WTC11 (cell line): ENCODE data around the gene FES. TPM values are rescaled to one million over a fixed set of nuclear protein-coding genes. Genes with fewer than 3 reads are reported as not detected.

ENCODE experiments used
- ATAC-seq: fragments of 200-7000 bp; cut with Tn5 transposase; 2 replicates; pipeline ENCODE4 v1.10.0; 2021; ENCODE audit warnings: mild to moderate bottlenecking, moderate library complexity
- CTCF ChIA-PET: fragments of 300-600 bp; sonication (Branson Sonifier 250); formaldehyde crosslinking; loops from one replicate; lab custom pipeline; 2021; ENCODE audit warnings: antibody characterized with exemption; lab: Charles Lee
- POLR2A ChIA-PET: fragments of 350-600 bp; sonication (Branson Sonifier 250); formaldehyde crosslinking; loops from one replicate; lab custom pipeline; 2021; ENCODE audit warnings: antibody characterized with exemption; lab: Charles Lee
- DNase-seq: peaks from one replicate; pipeline ENCODE4 v3.0.0; 2021; ENCODE audit warnings: low spot score
- H3K27ac Mint-ChIP-seq: 2 replicates; pipeline ENCODE4 v1.8.0; 2021; ENCODE audit warnings: mixed read lengths
- H3K27me3 Mint-ChIP-seq: 2 replicates; pipeline ENCODE4 v1.8.0; 2021; ENCODE audit warnings: low read depth, mild to moderate bottlenecking, moderate library complexity, mixed read lengths
- H3K36me3 Mint-ChIP-seq: 2 replicates; pipeline ENCODE4 v1.8.0; 2021; ENCODE audit warnings: mixed read lengths
- H3K4me1 Mint-ChIP-seq: 2 replicates; pipeline ENCODE4 v1.8.0; 2022; ENCODE audit warnings: mixed read lengths
- H3K4me3 Mint-ChIP-seq: 2 replicates; pipeline ENCODE4 v1.8.0; 2021; ENCODE audit warnings: mild to moderate bottlenecking, moderate library complexity, mixed read lengths
- H3K9me3 Mint-ChIP-seq: 2 replicates; pipeline ENCODE4 v1.8.0; 2021; ENCODE audit warnings: mixed read lengths
- ELF4 ChIP-seq: sonication (generic); formaldehyde crosslinking; IDR thresholded peaks from 2 replicates; pipeline ENCODE4 v1.8.1; 2022; ENCODE audit warnings: low read depth, mild to moderate bottlenecking, moderate library complexity, missing genetic modification reagents
- ERG ChIP-seq: fragments of 250-450 bp; sonication (Bioruptor Pico); IDR thresholded peaks from 2 replicates; pipeline ENCODE4 v1.8.0; 2021; ENCODE audit warnings: mild to moderate bottlenecking
- ETV6 ChIP-seq: sonication (generic); formaldehyde crosslinking; IDR thresholded peaks from 2 replicates; pipeline ENCODE4 v1.8.1; 2022; ENCODE audit warnings: mild to moderate bottlenecking, missing genetic modification reagents
- FOXK1 ChIP-seq: sonication (generic); formaldehyde crosslinking; IDR thresholded peaks from 2 replicates; pipeline ENCODE4 v1.8.0; 2022; ENCODE audit warnings: mild to moderate bottlenecking, moderate library complexity, missing genetic modification reagents
- FOXP1 ChIP-seq: sonication (generic); formaldehyde crosslinking; IDR thresholded peaks from 2 replicates; pipeline ENCODE4 v1.8.0; 2022; ENCODE audit warnings: missing genetic modification reagents, mild to moderate bottlenecking, moderate library complexity, borderline replicate concordance
- IRF2 ChIP-seq: sonication (generic); formaldehyde crosslinking; IDR thresholded peaks from 2 replicates; pipeline ENCODE4 v1.8.0; 2022; ENCODE audit warnings: low read depth, missing genetic modification reagents, borderline replicate concordance
- KAT7 ChIP-seq: sonication (generic); formaldehyde crosslinking; IDR thresholded peaks from 2 replicates; pipeline ENCODE4 v1.8.1; 2023; ENCODE audit warnings: missing genetic modification reagents, mild to moderate bottlenecking, borderline replicate concordance
- MYBL2 ChIP-seq: sonication (generic); formaldehyde crosslinking; IDR thresholded peaks from 2 replicates; pipeline ENCODE4 v1.8.1; 2023; ENCODE audit warnings: mild to moderate bottlenecking, moderate library complexity, missing genetic modification reagents
- NFATC4 ChIP-seq: fragments of 250-450 bp; sonication (Bioruptor Pico); IDR thresholded peaks from 2 replicates; pipeline ENCODE4 v1.9.0; 2021; ENCODE audit warnings: mild to moderate bottlenecking
- RORB ChIP-seq: fragments of 250-450 bp; sonication (Bioruptor Pico); IDR thresholded peaks from 2 replicates; pipeline ENCODE4 v1.9.0; 2021; ENCODE audit warnings: mild to moderate bottlenecking
- TCF7 ChIP-seq: sonication (generic); formaldehyde crosslinking; IDR thresholded peaks from 2 replicates; pipeline ENCODE4 v1.8.0; 2022; ENCODE audit warnings: mild to moderate bottlenecking, low read depth, missing genetic modification reagents, moderate library complexity
- USF1 ChIP-seq: sonication (generic); formaldehyde crosslinking; IDR thresholded peaks from 2 replicates; pipeline ENCODE4 v1.8.0; 2022; ENCODE audit warnings: mild to moderate bottlenecking, missing genetic modification reagents
- ZNF121 ChIP-seq: sonication (generic); formaldehyde crosslinking; IDR thresholded peaks from 2 replicates; pipeline ENCODE4 v1.8.0; 2023; ENCODE audit warnings: missing genetic modification reagents
- total RNA-seq: library from RNA; stranded (reverse); gene quantifications from 3 replicates; pipeline ENCODE4 v1.2.3, GENCODE V29; 2021
- TF ChIP-seq, protein P1 (sequence below): sonication (generic); formaldehyde crosslinking; IDR thresholded peaks from 2 replicates; pipeline ENCODE4 v1.8.1; 2023; ENCODE audit warnings: mild to moderate bottlenecking, missing genetic modification reagents, borderline replicate concordance
- TF ChIP-seq, protein P2 (sequence below): sonication (generic); formaldehyde crosslinking; conservative IDR thresholded peaks from 2 replicates; pipeline ENCODE4 v1.8.1; 2022; ENCODE audit warnings: mild to moderate bottlenecking, missing genetic modification reagents
- TF ChIP-seq, protein P3 (sequence below): sonication (generic); formaldehyde crosslinking; IDR thresholded peaks from 2 replicates; pipeline ENCODE4 v1.8.1; 2023; ENCODE audit warnings: mild to moderate bottlenecking, missing genetic modification reagents
- TF ChIP-seq, protein P4 (sequence below): fragments of 250-450 bp; sonication (Bioruptor Pico); IDR thresholded peaks from 2 replicates; pipeline ENCODE4 v1.9.0; 2021; ENCODE audit warnings: mild to moderate bottlenecking, borderline replicate concordance
- TF ChIP-seq, protein P5 (sequence below): sonication (generic); formaldehyde crosslinking; IDR thresholded peaks from 2 replicates; pipeline ENCODE4 v1.8.0; 2022; ENCODE audit warnings: mild to moderate bottlenecking, missing genetic modification reagents

The FES gene
- total RNA-seq, 1 experiment from 2014 or later, result 10.0 TPM

DNA sequence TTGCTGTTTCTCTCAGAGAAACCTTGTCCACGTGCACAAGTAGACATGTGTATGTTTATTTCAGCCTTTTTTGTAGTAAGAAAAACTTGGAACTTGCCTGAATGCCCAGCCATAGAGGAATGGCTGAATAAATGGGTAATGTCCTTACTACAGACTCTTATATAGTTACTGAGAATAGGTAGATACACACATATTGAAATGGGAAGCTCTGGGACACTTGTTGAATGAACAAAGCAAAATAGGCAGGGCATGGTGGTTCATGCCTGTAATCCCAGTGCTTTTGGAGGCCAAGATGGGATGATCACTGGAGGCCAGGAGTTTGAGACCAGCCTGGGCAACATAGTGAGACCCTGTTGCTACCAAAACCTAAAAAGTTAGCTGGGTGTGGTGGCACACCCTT, 52.5 kb downstream of the FES start:
- H3K4me3 Mint-ChIP-seq, result peak overlapping the region; percentile 93
- POLR2A ChIA-PET, result no interaction called here
- H3K27ac Mint-ChIP-seq, result no peak overlapping the region
- DNase-seq, result no peak
- TF ChIP-seq, protein P1, sequence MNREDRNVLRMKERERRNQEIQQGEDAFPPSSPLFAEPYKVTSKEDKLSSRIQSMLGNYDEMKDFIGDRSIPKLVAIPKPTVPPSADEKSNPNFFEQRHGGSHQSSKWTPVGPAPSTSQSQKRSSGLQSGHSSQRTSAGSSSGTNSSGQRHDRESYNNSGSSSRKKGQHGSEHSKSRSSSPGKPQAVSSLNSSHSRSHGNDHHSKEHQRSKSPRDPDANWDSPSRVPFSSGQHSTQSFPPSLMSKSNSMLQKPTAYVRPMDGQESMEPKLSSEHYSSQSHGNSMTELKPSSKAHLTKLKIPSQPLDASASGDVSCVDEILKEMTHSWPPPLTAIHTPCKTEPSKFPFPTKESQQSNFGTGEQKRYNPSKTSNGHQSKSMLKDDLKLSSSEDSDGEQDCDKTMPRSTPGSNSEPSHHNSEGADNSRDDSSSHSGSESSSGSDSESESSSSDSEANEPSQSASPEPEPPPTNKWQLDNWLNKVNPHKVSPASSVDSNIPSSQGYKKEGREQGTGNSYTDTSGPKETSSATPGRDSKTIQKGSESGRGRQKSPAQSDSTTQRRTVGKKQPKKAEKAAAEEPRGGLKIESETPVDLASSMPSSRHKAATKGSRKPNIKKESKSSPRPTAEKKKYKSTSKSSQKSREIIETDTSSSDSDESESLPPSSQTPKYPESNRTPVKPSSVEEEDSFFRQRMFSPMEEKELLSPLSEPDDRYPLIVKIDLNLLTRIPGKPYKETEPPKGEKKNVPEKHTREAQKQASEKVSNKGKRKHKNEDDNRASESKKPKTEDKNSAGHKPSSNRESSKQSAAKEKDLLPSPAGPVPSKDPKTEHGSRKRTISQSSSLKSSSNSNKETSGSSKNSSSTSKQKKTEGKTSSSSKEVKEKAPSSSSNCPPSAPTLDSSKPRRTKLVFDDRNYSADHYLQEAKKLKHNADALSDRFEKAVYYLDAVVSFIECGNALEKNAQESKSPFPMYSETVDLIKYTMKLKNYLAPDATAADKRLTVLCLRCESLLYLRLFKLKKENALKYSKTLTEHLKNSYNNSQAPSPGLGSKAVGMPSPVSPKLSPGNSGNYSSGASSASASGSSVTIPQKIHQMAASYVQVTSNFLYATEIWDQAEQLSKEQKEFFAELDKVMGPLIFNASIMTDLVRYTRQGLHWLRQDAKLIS (CRISPR knock-in tag), result no peak
- TF ChIP-seq MYBL2 (CRISPR knock-in tag), result no peak
- peak; percentile 35; the same call in 1 of the 2 replicates for TF ChIP-seq ZNF121
- TF ChIP-seq, all 79 proteins: peak for 1
- H3K9me3 Mint-ChIP-seq, result no peaks in the 10 kb centered on the region
- ATAC-seq, result no peak
- peaks cover 12% of the 10 kb centered on the region for H3K27me3 Mint-ChIP-seq
- peaks cover 18% of the 10 kb centered on the region for H3K4me1 Mint-ChIP-seq
- CTCF ChIA-PET, result interaction anchor here (1.0 to 7.7 kb wide), 5 partner anchors 19 to 335 kb away, joined by 3 to 264 read pairs (median 6); partner anchors contain the start of genes FES and RCCD1
- peaks cover 32% of the 10 kb centered on the region for H3K36me3 Mint-ChIP-seq

GRCh38 chr15:90938261-90938660, 54.0 kb downstream of the FES start:
- Mint-ChIP-seq H3K9me3 (no peaks in the 10 kb centered on the region), H3K27me3 (peaks cover 7% of the 10 kb centered on the region), H3K27ac (no peak overlapping the region), H3K4me3 (no peak overlapping the region), H3K36me3 (peaks cover 46% of the 10 kb centered on the region), H3K4me1 (peaks cover 15% of the 10 kb centered on the region)
- POLR2A ChIA-PET, result no interaction called here
- TF ChIP-seq IRF2 (CRISPR knock-in tag), result no peak
- TF ChIP-seq, protein P2, sequence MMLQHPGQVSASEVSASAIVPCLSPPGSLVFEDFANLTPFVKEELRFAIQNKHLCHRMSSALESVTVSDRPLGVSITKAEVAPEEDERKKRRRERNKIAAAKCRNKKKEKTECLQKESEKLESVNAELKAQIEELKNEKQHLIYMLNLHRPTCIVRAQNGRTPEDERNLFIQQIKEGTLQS (CRISPR knock-in tag), result no peak
- no peak for TF ChIP-seq FOXP1 (CRISPR knock-in tag)
- TF ChIP-seq ZNF121, result no peak
- TF ChIP-seq RORB (CRISPR knock-in tag), result no peak
- no peak for TF ChIP-seq FOXK1 (CRISPR knock-in tag)
- no peak for TF ChIP-seq USF1
- TF ChIP-seq KAT7, result no peak
- TF ChIP-seq ELF4 (CRISPR knock-in tag), result no peak
- no peak for TF ChIP-seq ERG (CRISPR knock-in tag)
- TF ChIP-seq, protein P3, sequence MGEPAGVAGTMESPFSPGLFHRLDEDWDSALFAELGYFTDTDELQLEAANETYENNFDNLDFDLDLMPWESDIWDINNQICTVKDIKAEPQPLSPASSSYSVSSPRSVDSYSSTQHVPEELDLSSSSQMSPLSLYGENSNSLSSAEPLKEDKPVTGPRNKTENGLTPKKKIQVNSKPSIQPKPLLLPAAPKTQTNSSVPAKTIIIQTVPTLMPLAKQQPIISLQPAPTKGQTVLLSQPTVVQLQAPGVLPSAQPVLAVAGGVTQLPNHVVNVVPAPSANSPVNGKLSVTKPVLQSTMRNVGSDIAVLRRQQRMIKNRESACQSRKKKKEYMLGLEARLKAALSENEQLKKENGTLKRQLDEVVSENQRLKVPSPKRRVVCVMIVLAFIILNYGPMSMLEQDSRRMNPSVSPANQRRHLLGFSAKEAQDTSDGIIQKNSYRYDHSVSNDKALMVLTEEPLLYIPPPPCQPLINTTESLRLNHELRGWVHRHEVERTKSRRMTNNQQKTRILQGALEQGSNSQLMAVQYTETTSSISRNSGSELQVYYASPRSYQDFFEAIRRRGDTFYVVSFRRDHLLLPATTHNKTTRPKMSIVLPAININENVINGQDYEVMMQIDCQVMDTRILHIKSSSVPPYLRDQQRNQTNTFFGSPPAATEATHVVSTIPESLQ, result no peak
- TF ChIP-seq, protein P4, sequence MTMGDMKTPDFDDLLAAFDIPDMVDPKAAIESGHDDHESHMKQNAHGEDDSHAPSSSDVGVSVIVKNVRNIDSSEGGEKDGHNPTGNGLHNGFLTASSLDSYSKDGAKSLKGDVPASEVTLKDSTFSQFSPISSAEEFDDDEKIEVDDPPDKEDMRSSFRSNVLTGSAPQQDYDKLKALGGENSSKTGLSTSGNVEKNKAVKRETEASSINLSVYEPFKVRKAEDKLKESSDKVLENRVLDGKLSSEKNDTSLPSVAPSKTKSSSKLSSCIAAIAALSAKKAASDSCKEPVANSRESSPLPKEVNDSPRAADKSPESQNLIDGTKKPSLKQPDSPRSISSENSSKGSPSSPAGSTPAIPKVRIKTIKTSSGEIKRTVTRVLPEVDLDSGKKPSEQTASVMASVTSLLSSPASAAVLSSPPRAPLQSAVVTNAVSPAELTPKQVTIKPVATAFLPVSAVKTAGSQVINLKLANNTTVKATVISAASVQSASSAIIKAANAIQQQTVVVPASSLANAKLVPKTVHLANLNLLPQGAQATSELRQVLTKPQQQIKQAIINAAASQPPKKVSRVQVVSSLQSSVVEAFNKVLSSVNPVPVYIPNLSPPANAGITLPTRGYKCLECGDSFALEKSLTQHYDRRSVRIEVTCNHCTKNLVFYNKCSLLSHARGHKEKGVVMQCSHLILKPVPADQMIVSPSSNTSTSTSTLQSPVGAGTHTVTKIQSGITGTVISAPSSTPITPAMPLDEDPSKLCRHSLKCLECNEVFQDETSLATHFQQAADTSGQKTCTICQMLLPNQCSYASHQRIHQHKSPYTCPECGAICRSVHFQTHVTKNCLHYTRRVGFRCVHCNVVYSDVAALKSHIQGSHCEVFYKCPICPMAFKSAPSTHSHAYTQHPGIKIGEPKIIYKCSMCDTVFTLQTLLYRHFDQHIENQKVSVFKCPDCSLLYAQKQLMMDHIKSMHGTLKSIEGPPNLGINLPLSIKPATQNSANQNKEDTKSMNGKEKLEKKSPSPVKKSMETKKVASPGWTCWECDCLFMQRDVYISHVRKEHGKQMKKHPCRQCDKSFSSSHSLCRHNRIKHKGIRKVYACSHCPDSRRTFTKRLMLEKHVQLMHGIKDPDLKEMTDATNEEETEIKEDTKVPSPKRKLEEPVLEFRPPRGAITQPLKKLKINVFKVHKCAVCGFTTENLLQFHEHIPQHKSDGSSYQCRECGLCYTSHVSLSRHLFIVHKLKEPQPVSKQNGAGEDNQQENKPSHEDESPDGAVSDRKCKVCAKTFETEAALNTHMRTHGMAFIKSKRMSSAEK, result no peak
- TF ChIP-seq, protein P5, sequence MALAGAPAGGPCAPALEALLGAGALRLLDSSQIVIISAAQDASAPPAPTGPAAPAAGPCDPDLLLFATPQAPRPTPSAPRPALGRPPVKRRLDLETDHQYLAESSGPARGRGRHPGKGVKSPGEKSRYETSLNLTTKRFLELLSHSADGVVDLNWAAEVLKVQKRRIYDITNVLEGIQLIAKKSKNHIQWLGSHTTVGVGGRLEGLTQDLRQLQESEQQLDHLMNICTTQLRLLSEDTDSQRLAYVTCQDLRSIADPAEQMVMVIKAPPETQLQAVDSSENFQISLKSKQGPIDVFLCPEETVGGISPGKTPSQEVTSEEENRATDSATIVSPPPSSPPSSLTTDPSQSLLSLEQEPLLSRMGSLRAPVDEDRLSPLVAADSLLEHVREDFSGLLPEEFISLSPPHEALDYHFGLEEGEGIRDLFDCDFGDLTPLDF, result no peak
- TF ChIP-seq ETV6 (CRISPR knock-in tag), result no peak
- TF ChIP-seq TCF7 (CRISPR knock-in tag), result no peak
- no peak for TF ChIP-seq NFATC4 (CRISPR knock-in tag)
- ATAC-seq (no peak), DNase-seq (no peak)
- CTCF ChIA-PET, result interaction anchor here (7.7 kb wide), 1 partner anchor 18 kb away, joined by 264 read pairs; the partner anchor contains the start of gene RCCD1
